Large intestine (tissue), 3 donors: Measurements from ENCODE around the gene BMP10. TPM values are rescaled to one million over a fixed set of nuclear protein-coding genes. Genes with fewer than 3 reads are reported as not detected.

ENCODE experiments used
- DNase-seq, 2 donors: peaks; one replicate each; pipeline versions ENCODE4 v3.0.0 to v3.0.0-alpha.2; 2013
- H3K27ac ChIP-seq: one replicate; pipeline ENCODE4 v1.5.1; 2013; ENCODE audit warnings: low read length
- H3K27me3 ChIP-seq: 2 replicates; pipeline ENCODE4 v1.6.1; 2013; ENCODE audit warnings: low read length; ENCODE audit not compliant: control insufficient read depth, insufficient read depth
- H3K36me3 ChIP-seq: 2 replicates; pipeline ENCODE4 v1.6.1; 2013; ENCODE audit warnings: low read length; ENCODE audit not compliant: control insufficient read depth, insufficient read depth
- H3K4me1 ChIP-seq: one replicate; pipeline ENCODE4 v1.6.1; 2013; ENCODE audit warnings: low read length; ENCODE audit not compliant: control insufficient read depth, insufficient read depth
- H3K4me3 ChIP-seq: one replicate; pipeline ENCODE4 v1.5.1; 2013; ENCODE audit warnings: low read length
- H3K9me3 ChIP-seq: one replicate; pipeline ENCODE4 v1.6.1; 2013; ENCODE audit warnings: mild to moderate bottlenecking, low read depth, low read length, moderate library complexity; ENCODE audit not compliant: control insufficient read depth
- WGBS: methylation state at CpG from one replicate; pipeline ENCODE4 v1.1.5; 2013; ENCODE audit warnings: low lambda C conversion rate; ENCODE audit not compliant: insufficient coverage; 5-methylcytosine and 5-hydroxymethylcytosine counted together
- polyA plus RNA-seq: library from polyadenylated mRNA; unstranded; fragments of 120-200 nt; gene quantifications from one replicate; pipeline ENCODE4 v1.2.1, GENCODE V29; 2013

The BMP10 gene
- polyA plus RNA-seq, 1 donor: not detected

DNA sequence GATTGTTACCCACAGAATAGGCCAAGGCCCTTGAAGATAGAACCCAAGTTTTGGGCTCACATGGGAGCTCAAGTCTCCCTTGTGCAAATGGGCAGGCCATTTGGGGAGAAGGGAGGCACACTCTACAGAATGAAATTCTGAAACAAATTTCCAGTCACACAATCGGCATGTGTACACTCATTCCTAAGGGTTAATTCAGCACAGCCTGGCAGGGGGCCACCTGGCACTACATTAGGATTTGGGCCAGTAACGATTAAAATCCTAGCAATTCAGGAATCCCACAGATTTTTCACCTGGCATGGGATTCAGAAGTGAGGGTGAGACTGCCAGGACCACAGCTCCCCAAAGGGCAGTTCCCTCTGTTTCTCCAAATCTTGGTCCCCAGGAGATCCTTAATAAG lies 46.4 kb downstream of the BMP10 start:
- no CpG with 5 or more reads among the region's 2 CpGs for WGBS
- Histone ChIP-seq H3K27me3 (no peaks in the 10 kb centered on the region), H3K27ac (no peak overlapping the region), H3K36me3 (no peaks in the 10 kb centered on the region), H3K4me3 (no peak overlapping the region), H3K9me3 (no peaks in the 10 kb centered on the region), H3K4me1 (no peaks in the 10 kb centered on the region)
- no peak for DNase-seq

DNA sequence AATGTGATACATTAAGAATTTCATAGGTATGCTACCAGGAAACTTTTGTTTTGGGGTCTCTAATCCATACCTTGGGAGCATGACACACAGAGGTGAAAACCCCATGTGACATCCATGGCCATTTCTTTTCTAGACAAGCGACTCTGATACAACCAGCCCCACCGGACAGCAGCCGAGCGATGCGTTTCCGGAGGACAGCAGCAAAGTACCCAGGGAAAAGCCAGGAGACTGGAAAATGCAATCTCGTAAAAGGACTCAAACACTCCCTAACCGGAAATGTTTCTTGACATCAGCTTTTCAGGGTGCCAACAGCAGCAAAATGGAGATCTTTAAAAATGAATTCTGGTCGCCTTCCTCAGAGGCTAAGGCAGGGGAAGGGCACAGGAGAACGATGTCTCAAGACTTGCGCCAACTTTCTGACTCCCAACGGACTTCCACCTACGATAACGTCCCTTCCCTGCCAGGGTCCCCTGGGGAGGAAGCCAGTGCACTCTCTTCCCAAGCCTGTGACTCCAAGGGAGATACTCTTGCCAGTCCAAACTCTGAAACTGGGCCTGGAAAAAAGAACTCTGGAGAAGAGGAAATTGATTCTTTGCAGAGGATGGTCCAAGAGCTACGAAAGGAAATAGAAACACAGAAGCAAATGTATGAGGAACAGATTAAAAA lies 48.9 kb downstream of the BMP10 start:
- DNase-seq: no peak
- H3K36me3 ChIP-seq: no peaks in the 10 kb centered on the region
- WGBS: 100% methylated on average over 4 of the region's 15 CpGs
- no peaks in the 10 kb centered on the region for H3K9me3 ChIP-seq
- no peaks in the 10 kb centered on the region for H3K4me1 ChIP-seq
- H3K4me3 ChIP-seq: no peak overlapping the region
- H3K27ac ChIP-seq: no peak overlapping the region
- no peaks in the 10 kb centered on the region for H3K27me3 ChIP-seq

DNA sequence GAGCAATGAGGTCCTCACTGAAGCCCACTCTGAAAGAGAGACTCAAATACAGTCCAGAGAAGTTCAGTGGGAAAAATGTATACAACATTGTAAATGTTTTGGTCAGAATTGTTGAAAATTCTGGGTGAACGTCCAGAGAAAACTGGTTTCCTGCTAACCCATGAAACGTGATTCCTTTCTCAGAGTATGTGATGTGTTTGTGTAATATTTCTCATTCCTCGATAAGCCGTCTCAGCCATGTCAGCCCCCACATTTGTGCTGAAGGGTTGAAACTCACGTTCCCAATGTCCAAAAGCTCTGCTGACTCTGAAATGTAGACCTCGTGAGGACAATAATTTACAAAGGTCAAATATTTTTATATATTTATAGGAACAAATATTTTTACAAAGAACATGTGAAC lies 51.6 kb downstream of the BMP10 start:
- WGBS: 81% methylated on average over 3 of the region's 6 CpGs
- no peaks in the 10 kb centered on the region for H3K36me3 ChIP-seq
- no peaks in the 10 kb centered on the region for H3K4me1 ChIP-seq
- no peaks in the 10 kb centered on the region for H3K9me3 ChIP-seq
- DNase-seq: no peak
- no peaks in the 10 kb centered on the region for H3K27me3 ChIP-seq
- H3K27ac ChIP-seq: no peak overlapping the region
- H3K4me3 ChIP-seq: no peak overlapping the region

DNA sequence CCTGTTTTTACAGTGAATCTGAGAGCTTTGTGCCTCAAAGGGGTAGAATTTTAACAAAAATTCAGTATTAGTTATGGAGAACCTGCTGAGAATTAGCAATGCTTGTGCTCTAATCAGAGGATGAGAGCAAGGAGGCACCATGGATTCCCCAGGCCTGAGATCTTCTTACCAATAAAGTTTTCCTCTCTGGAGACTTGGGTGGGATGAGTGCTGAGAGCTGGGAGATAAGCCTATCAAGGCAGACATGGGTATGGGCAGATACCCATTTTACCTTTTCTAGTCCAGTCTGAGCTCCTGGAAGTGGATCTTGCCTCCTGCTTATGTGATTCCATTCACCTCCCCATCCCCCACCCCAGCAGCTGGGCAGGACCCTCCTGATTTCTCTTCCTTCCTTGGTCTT lies 53.9 kb downstream of the BMP10 start:
- Histone ChIP-seq H3K9me3 (no peaks in the 10 kb centered on the region), H3K36me3 (no peaks in the 10 kb centered on the region), H3K4me3 (no peak overlapping the region), H3K27me3 (no peaks in the 10 kb centered on the region), H3K4me1 (no peaks in the 10 kb centered on the region), H3K27ac (no peak overlapping the region)
- DNase-seq: no peak

Other genes with a start within 250 kb of the BMP10 start
- gene PROKR1, start 227.8 kb downstream of the BMP10 start, polyA plus RNA-seq: 0.15 TPM
- gene ARHGAP25, start 136.6 kb downstream of the BMP10 start, polyA plus RNA-seq: 3.5 TPM
- 0.10 TPM for gene GKN2, start 81.5 kb upstream of the BMP10 start, polyA plus RNA-seq
- not detected for gene GKN1, start 103.2 kb upstream of the BMP10 start, polyA plus RNA-seq
- gene ANTXR1, start 141.8 kb upstream of the BMP10 start, polyA plus RNA-seq: 29.6 TPM